Upper lobe of right lung (tissue), 1 donor: ENCODE results near the gene IGFALS. TPM values are rescaled to one million over a fixed set of nuclear protein-coding genes. Genes with fewer than 3 reads are reported as not detected.

ENCODE experiments used
- ATAC-seq: fragments of 200-7000 bp; cut with Tn5 transposase; one replicate; pipeline ENCODE4 v1.9.1; 2020; ENCODE audit warnings: mild to moderate bottlenecking, moderate library complexity
- DNase-seq: peaks from one replicate; pipeline ENCODE4 v3.0.0-alpha.2; 2020
- H3K27ac ChIP-seq: fragments of 200-600 bp; one replicate; pipeline ENCODE4 v1.8.0; 2022
- H3K27me3 ChIP-seq: fragments of 200-600 bp; one replicate; pipeline ENCODE4 v1.8.0; 2022; ENCODE audit warnings: mild to moderate bottlenecking
- H3K36me3 ChIP-seq: fragments of 200-600 bp; one replicate; pipeline ENCODE4 v1.8.0; 2022
- H3K4me1 ChIP-seq: fragments of 200-600 bp; one replicate; pipeline ENCODE4 v1.8.0; 2022
- H3K4me3 ChIP-seq: fragments of 200-600 bp; one replicate; pipeline ENCODE4 v1.8.0; 2022; ENCODE audit warnings: mild to moderate bottlenecking
- H3K9me3 ChIP-seq: fragments of 200-600 bp; one replicate; pipeline ENCODE4 v1.8.0; 2022
- intact Hi-C: fragments of 100-400 bp; cut with DNase I; formaldehyde crosslinking; loops from one replicate; pipeline ENCODE4 v1.11.0; 2022
- total RNA-seq: library from RNA; stranded (reverse); fragmentation: NEBNext Ultra II Directional; extraction: Animal tissue kit (Norgen Biotek cat#: 25700); gene quantifications from one replicate; pipeline ENCODE4 v1.2.1, GENCODE V29; 2021
- TF ChIP-seq, protein P1 (sequence below): fragments of 200-600 bp; IDR thresholded peaks from one replicate; pipeline ENCODE4 v1.8.0; 2022; ENCODE audit warnings: antibody characterized with exemption
- donor health status: DM: no; HTN: yes; CAD: no; lungs with severe emphysema.

The IGFALS gene
- total RNA-seq, 1 donor from 2014 or later, result 2.5 TPM

- H3K4me3 ChIP-seq, result no peak overlapping the region
- H3K27ac ChIP-seq, result no peak overlapping the region
- H3K27me3 ChIP-seq, result no peaks in the 10 kb centered on the region
- DNase-seq (no peak), ATAC-seq (no peak)
- peaks cover 25% of the 10 kb centered on the region for H3K4me1 ChIP-seq
- TF ChIP-seq, protein P1, sequence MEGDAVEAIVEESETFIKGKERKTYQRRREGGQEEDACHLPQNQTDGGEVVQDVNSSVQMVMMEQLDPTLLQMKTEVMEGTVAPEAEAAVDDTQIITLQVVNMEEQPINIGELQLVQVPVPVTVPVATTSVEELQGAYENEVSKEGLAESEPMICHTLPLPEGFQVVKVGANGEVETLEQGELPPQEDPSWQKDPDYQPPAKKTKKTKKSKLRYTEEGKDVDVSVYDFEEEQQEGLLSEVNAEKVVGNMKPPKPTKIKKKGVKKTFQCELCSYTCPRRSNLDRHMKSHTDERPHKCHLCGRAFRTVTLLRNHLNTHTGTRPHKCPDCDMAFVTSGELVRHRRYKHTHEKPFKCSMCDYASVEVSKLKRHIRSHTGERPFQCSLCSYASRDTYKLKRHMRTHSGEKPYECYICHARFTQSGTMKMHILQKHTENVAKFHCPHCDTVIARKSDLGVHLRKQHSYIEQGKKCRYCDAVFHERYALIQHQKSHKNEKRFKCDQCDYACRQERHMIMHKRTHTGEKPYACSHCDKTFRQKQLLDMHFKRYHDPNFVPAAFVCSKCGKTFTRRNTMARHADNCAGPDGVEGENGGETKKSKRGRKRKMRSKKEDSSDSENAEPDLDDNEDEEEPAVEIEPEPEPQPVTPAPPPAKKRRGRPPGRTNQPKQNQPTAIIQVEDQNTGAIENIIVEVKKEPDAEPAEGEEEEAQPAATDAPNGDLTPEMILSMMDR, result no peak
- peaks cover 31% of the 10 kb centered on the region for H3K36me3 ChIP-seq
- intact Hi-C loops, result no loop called here
- H3K9me3 ChIP-seq, result no peaks in the 10 kb centered on the region
These were observed 18.3 kb downstream of the IGFALS start for GRCh38 chr16:1775006-1775845.

- H3K4me1 ChIP-seq, result peaks cover 29% of the 10 kb centered on the region
- intact Hi-C loops, result no loop called here
- no peak for ATAC-seq
These were observed 19.1 kb downstream of the IGFALS start for GRCh38 chr16:1774448-1774780.

GRCh38 chr16:1773703-1774447, 19.6 kb downstream of the IGFALS start:
- intact Hi-C loops, result no loop called here
- Histone ChIP-seq H3K27ac (peak overlapping the region; percentile 93), H3K9me3 (no peaks in the 10 kb centered on the region), H3K4me3 (peak overlapping the region; percentile 90), H3K27me3 (no peaks in the 10 kb centered on the region), H3K4me1 (peaks cover 29% of the 10 kb centered on the region), H3K36me3 (peaks cover 22% of the 10 kb centered on the region)
- no peak for ATAC-seq
- TF ChIP-seq, protein P1, result no peak
- no peak for DNase-seq

More at GRCh38 chr16:1774448-1774780, 19.1 kb downstream of the IGFALS start:
- Histone ChIP-seq H3K9me3 (no peaks in the 10 kb centered on the region), H3K36me3 (peaks cover 24% of the 10 kb centered on the region), H3K27me3 (no peaks in the 10 kb centered on the region), H3K4me3 (peak overlapping the region; percentile 90), H3K27ac (no peak overlapping the region)
- TF ChIP-seq, protein P1, result no peak
- no peak for DNase-seq

GRCh38 chr16:1772908-1773702, 20.4 kb downstream of the IGFALS start, which contains the start of gene MRPS34:
Gene MRPS34, minus strand, starts transcription at chr16:1773134. Its CDS starts 15 bp downstream, at chr16:1773119.
- peaks cover 29% of the 10 kb centered on the region for H3K4me1 ChIP-seq
- H3K27ac ChIP-seq, result peak within 1 kb of the TSS; percentile 93
- TF ChIP-seq, protein P1, result peak; percentile 76
- no peaks in the 10 kb centered on the region for H3K27me3 ChIP-seq
- H3K4me3 ChIP-seq, result peak within 1 kb of the TSS; percentile 90
- ATAC-seq, result peak; percentile 83
- intact Hi-C loops, result no loop called here
- H3K36me3 ChIP-seq, result peaks cover 19% of the 10 kb centered on the region
- peak; percentile 92 for DNase-seq
- no peaks in the 10 kb centered on the region for H3K9me3 ChIP-seq

GRCh38 chr16:1772362-1772907, 21.1 kb downstream of the IGFALS start, which contains the start of gene EME2:
Gene EME2, plus strand, starts transcription at chr16:1772810. Its CDS starts 418 bp downstream, at chr16:1773228.
- H3K4me1 ChIP-seq, result peaks cover 29% of the 10 kb centered on the region
- H3K27ac ChIP-seq, result peak within 1 kb of the TSS; percentile 93
- H3K4me3 ChIP-seq, result peak within 1 kb of the TSS; percentile 90
- TF ChIP-seq, protein P1, result no peak
- no peaks in the 10 kb centered on the region for H3K27me3 ChIP-seq
- intact Hi-C loops, result no loop called here
- DNase-seq (no peak), ATAC-seq (peak; percentile 1)
- peaks cover 16% of the 10 kb centered on the region for H3K36me3 ChIP-seq
- H3K9me3 ChIP-seq, result no peaks in the 10 kb centered on the region
